GM13976 (cell line): Measurements from ENCODE around the gene RHBDF2.

ENCODE experiments used
- DNase-seq: peaks from one replicate; pipeline ENCODE4 v3.0.0; 2012; ENCODE audit warnings: low spot score
- CTCF ChIP-seq: IDR thresholded peaks from 2 replicates; pipeline ENCODE4 v1.5.1; 2012; ENCODE audit warnings: borderline replicate concordance, mild to moderate bottlenecking; ENCODE audit not compliant: insufficient read depth; ENCODE audit errors: extremely low read depth, missing control alignments, control extremely low read depth
- in situ Hi-C: fragments of 300-500 bp; cut with MboI; formaldehyde crosslinking; loops from one replicate; pipeline ENCODE4 v1.12.0; 2022; ENCODE audit warnings: low sequenced_read_pairs, mixed read lengths, inconsistent platforms; ENCODE audit not compliant: unreplicated experiment

Gene RHBDF2

GRCh38 chr17:76546556-76547182 is 45.4 kb upstream of the RHBDF2 start:
- DNase-seq: no peak
- no peak for TF ChIP-seq CTCF
- in situ Hi-C loops: no loop called here

GRCh38 chr17:76545918-76546555 is 44.8 kb upstream of the RHBDF2 start:
- in situ Hi-C loops: no loop called here
- no peak for TF ChIP-seq CTCF
- DNase-seq: no peak

GRCh38 chr17:76544546-76545365 is 43.5 kb upstream of the RHBDF2 start:
- DNase-seq: no peak
- no peak for TF ChIP-seq CTCF
- in situ Hi-C loops: no loop called here

GRCh38 chr17:76543826-76544545 is 42.8 kb upstream of the RHBDF2 start:
- in situ Hi-C loops: no loop called here
- TF ChIP-seq CTCF: no peak
- no peak for DNase-seq

- DNase-seq: no peak
- in situ Hi-C loops: no loop called here
- TF ChIP-seq CTCF: no peak
These were observed 42.2 kb upstream of the RHBDF2 start for GRCh38 chr17:76543482-76543825.

- in situ Hi-C loops: no loop called here
- DNase-seq: no peak
- no peak for TF ChIP-seq CTCF
These were observed 41.8 kb upstream of the RHBDF2 start for GRCh38 chr17:76542984-76543383.
